Measurements from ENCODE around the gene FYN. TPM values are rescaled to one million over a fixed set of nuclear protein-coding genes. Genes with fewer than 3 reads are reported as not detected.
"Not testable (repeated sequence)": the region's sequence is repeated elsewhere in the genome, so short reads cannot be mapped to it uniquely, and the experiment has no call there.

FYN gene
- total RNA-seq, 4 donors from 2014 or later: 56.3 to 96.4 (median 81.8) TPM

- 58 to 71% methylated on average over 19 of the region's 19 CpGs for WGBS, 2 donors
- H3K4me3 ChIP-seq (ENCODE audit: low read depth, poor library complexity, severe bottlenecking): no peak overlapping the region
- no peak for DNase-seq (ENCODE audit: low spot score in 2 of 2)
- no peak for TF ChIP-seq CTCF (IDR thresholded peaks at IDR 0.05)
- TF ChIP-seq POLR2A (IDR thresholded peaks at IDR 0.05): no peak
- intact Hi-C loops (cut with DNase I; ENCODE audit: low total_unique reads): no loop called here
These were observed 186.9 kb downstream of the FYN start for GRCh38 chr6:111686249-111686931.

GRCh38 chr6:111685526-111685925 is 187.7 kb downstream of the FYN start:
- TF ChIP-seq CTCF (IDR thresholded peaks at IDR 0.05) (no peak), POLR2A (IDR thresholded peaks at IDR 0.05) (no peak)
- 51 to 56% methylated on average over 2 of the region's 2 CpGs for WGBS, 2 donors
- DNase-seq (ENCODE audit: low spot score in 2 of 2): no peak
- no peak overlapping the region for H3K4me3 ChIP-seq (ENCODE audit: low read depth, poor library complexity, severe bottlenecking)
- intact Hi-C loops (cut with DNase I; ENCODE audit: low total_unique reads): no loop called here

- no peak overlapping the region for H3K4me3 ChIP-seq (ENCODE audit: low read depth, poor library complexity, severe bottlenecking)
- 87 to 94% methylated on average over 7 of the region's 7 CpGs for WGBS, 2 donors
- TF ChIP-seq POLR2A (IDR thresholded peaks at IDR 0.05): no peak
- TF ChIP-seq CTCF (IDR thresholded peaks at IDR 0.05): no peak
- intact Hi-C loops (cut with DNase I; ENCODE audit: low total_unique reads): no loop called here
- DNase-seq (ENCODE audit: low spot score in 2 of 2): no peak
These were observed 188.2 kb downstream of the FYN start for GRCh38 chr6:111685058-111685457.

GRCh38 chr6:111683749-111684267 is 189.4 kb downstream of the FYN start:
- DNase-seq (ENCODE audit: low spot score in 2 of 2): peak in 1 of 2 donors; percentile 74
- H3K4me3 ChIP-seq (ENCODE audit: low read depth, poor library complexity, severe bottlenecking): no peak overlapping the region
- intact Hi-C loops (cut with DNase I; ENCODE audit: low total_unique reads): no loop called here
- 55 to 57% methylated on average over 5 of the region's 5 CpGs for WGBS, 2 donors
- no peak for TF ChIP-seq CTCF (IDR thresholded peaks at IDR 0.05)
- no peak for TF ChIP-seq POLR2A (IDR thresholded peaks at IDR 0.05)

GRCh38 chr6:111683157-111683556 is 190.1 kb downstream of the FYN start:
- H3K4me3 ChIP-seq (ENCODE audit: low read depth, poor library complexity, severe bottlenecking): no peak overlapping the region
- intact Hi-C loops (cut with DNase I; ENCODE audit: low total_unique reads): no loop called here
- WGBS, 2 donors: 56 to 69% methylated on average over 5 of the region's 5 CpGs
- no peak for TF ChIP-seq POLR2A (IDR thresholded peaks at IDR 0.05)
- TF ChIP-seq CTCF (IDR thresholded peaks at IDR 0.05): no peak
- no peak for DNase-seq (ENCODE audit: low spot score in 2 of 2)

GRCh38 chr6:111681860-111682259 is 191.4 kb downstream of the FYN start:
- 75 to 77% methylated on average over 3 of the region's 3 CpGs for WGBS, 2 donors
- H3K4me3 ChIP-seq (ENCODE audit: low read depth, poor library complexity, severe bottlenecking): no peak overlapping the region
- intact Hi-C loops (cut with DNase I; ENCODE audit: low total_unique reads): no loop called here
- TF ChIP-seq CTCF (IDR thresholded peaks at IDR 0.05) (no peak), POLR2A (IDR thresholded peaks at IDR 0.05) (no peak)
- DNase-seq (ENCODE audit: low spot score in 2 of 2): no peak

GRCh38 chr6:111680811-111681609 is 192.2 kb downstream of the FYN start:
- DNase-seq (ENCODE audit: low spot score in 2 of 2); H3K4me3 ChIP-seq (ENCODE audit: low read depth, poor library complexity, severe bottlenecking); intact Hi-C loops (cut with DNase I; ENCODE audit: low total_unique reads): not testable (repeated sequence)
- 96 to 97% methylated on average over 6 of the region's 6 CpGs for WGBS, 2 donors
